GM12878 (cell line): ENCODE results near the gene ARHGAP1. TPM values are rescaled to one million over a fixed set of nuclear protein-coding genes. Genes with fewer than 3 reads are reported as not detected.

Experiments used
- ATAC-seq: fragments of 200-7000 bp; cut with Tn5 transposase; 3 replicates; pipeline ENCODE4 v1.9.1; 2020; ENCODE audit warnings: mild to moderate bottlenecking, moderate library complexity
- BruUV-seq: library from RNA; stranded (reverse); fragments of 400-500 nt; replicated peaks from 2 replicates; lab custom pipeline; 2021; lab: Mats Ljungman, UMichigan
- CTCF ChIA-PET: fragments of 300-600 bp; sonication (Branson Sonifier 250); formaldehyde crosslinking; extraction: SDS; loops from one replicate; lab custom pipeline; 2021; ENCODE audit warnings: inconsistent platforms; lab: Yijun Ruan, JAX
- POLR2A ChIA-PET: fragments of 350-600 bp; formaldehyde crosslinking; extraction: SDS; loops from one replicate; lab custom pipeline; 2021; ENCODE audit warnings: inconsistent platforms; lab: Charles Lee
- RAD21 ChIA-PET: fragments of 300-600 bp; sonication (Branson Sonifier 250); formaldehyde crosslinking; loops from one replicate; lab custom pipeline; 2023; ENCODE audit warnings: antibody characterized with exemption; ENCODE audit not compliant: unreplicated experiment; lab: Charles Lee
- SMC1A ChIA-PET: fragments of 300-600 bp; sonication (Branson Sonifier 250); formaldehyde crosslinking; loops from one replicate; lab custom pipeline; 2023; ENCODE audit not compliant: unreplicated experiment, uncharacterized antibody; lab: Charles Lee
- DNase-seq: peaks from one replicate; pipeline ENCODE4 v3.0.0-alpha.2; 2011; ENCODE audit warnings: low read depth, low spot score
- FAIRE-seq: peaks from 3 replicates; lab custom pipeline; 2011; peaks lifted over from hg19 to GRCh38; lab: Jason Lieb, UNC
- H2AFZ ChIP-seq: 2 replicates; pipeline ENCODE4 v1.6.0; 2011; ENCODE audit warnings: low read depth, low read length, control low read depth; ENCODE audit not compliant: control insufficient read depth
- H3K27ac ChIP-seq: 2 replicates; pipeline ENCODE4 v1.5.1; 2011; ENCODE audit warnings: control low read depth; ENCODE audit not compliant: control insufficient read depth, insufficient read depth
- H3K27me3 ChIP-seq, 2 experiments: replicated peaks in 1 of 2; 2 replicates each; pipeline versions ENCODE4 v1.6.0 to v1.6.1; 2011; ENCODE audit warnings: low read length in 1 of 2; ENCODE audit not compliant: control insufficient read depth in 2 of 2, insufficient read depth in 2 of 2
- H3K36me3 ChIP-seq, 2 experiments: 2 replicates each; pipeline ENCODE4 v1.5.1; 2011; ENCODE audit warnings: low read length in 1 of 2; ENCODE audit not compliant: control insufficient read depth in 2 of 2, insufficient read depth in 2 of 2
- H3K4me1 ChIP-seq: 2 replicates; pipeline ENCODE4 v1.6.1; 2011; ENCODE audit warnings: mild to moderate bottlenecking, low read length, moderate library complexity, mixed read lengths; ENCODE audit not compliant: control insufficient read depth, insufficient read depth
- H3K4me2 ChIP-seq: 2 replicates; pipeline ENCODE4 v1.6.0; 2011; ENCODE audit warnings: control low read depth; ENCODE audit not compliant: control insufficient read depth, insufficient read depth
- H3K4me3 ChIP-seq: fragments of 200-600 bp; sonication (generic); 2 replicates; pipeline ENCODE4 v1.5.1; 2016
- H3K79me2 ChIP-seq: 2 replicates; pipeline ENCODE4 v1.6.0; 2011; ENCODE audit warnings: low read length; ENCODE audit not compliant: control insufficient read depth, insufficient read depth
- H3K9ac ChIP-seq: 2 replicates; pipeline ENCODE4 v1.8.0; 2011; ENCODE audit warnings: low read length, control low read depth, mixed read lengths; ENCODE audit not compliant: control insufficient read depth, insufficient read depth
- H3K9me3 ChIP-seq: replicated peaks from 3 replicates; pipeline ENCODE4 v1.5.1; 2011; ENCODE audit warnings: mild to moderate bottlenecking, low read length; ENCODE audit not compliant: control insufficient read depth, insufficient read depth
- H4K20me1 ChIP-seq: 2 replicates; pipeline ENCODE4 v1.6.0; 2011; ENCODE audit not compliant: control insufficient read depth, insufficient read depth
- CREM ChIP-seq: IDR thresholded peaks from 2 replicates; pipeline ENCODE4 v1.6.1; 2014; ENCODE audit warnings: antibody characterized with exemption, low read depth
- CUX1 ChIP-seq: IDR thresholded peaks from 2 replicates; pipeline ENCODE4 v1.6.1; 2012; ENCODE audit warnings: improper control_type of control experiment, low read depth, low read length; ENCODE audit not compliant: insufficient replicate concordance
- ESRRA ChIP-seq: IDR thresholded peaks from 2 replicates; pipeline ENCODE4 v1.6.1; 2012; ENCODE audit warnings: mild to moderate bottlenecking, low read length, improper control_type of control experiment
- IKZF2 ChIP-seq, 2 experiments: fragments of 450-650 bp; IDR thresholded peaks; 2 replicates each; pipeline ENCODE4 v1.6.1; 2017; ENCODE audit warnings: mild to moderate bottlenecking in 2 of 2, moderate library complexity in 2 of 2
- NFIC ChIP-seq: IDR thresholded peaks from 2 replicates; pipeline ENCODE4 v1.6.1; 2012; ENCODE audit warnings: low read depth, mild to moderate bottlenecking, inconsistent platforms, low read length, moderate library complexity
- PAX5 ChIP-seq: IDR thresholded peaks from 2 replicates; pipeline ENCODE4 v1.6.1; 2011; ENCODE audit warnings: low read depth, low read length, borderline replicate concordance
- POLR2A ChIP-seq: IDR thresholded peaks from 2 replicates; pipeline ENCODE4 v1.6.1; 2011; ENCODE audit warnings: low read depth, mild to moderate bottlenecking, low read length
- POLR2AphosphoS2 ChIP-seq: IDR thresholded peaks from 2 replicates; pipeline ENCODE4 v1.6.1; 2011; ENCODE audit warnings: low read depth, mild to moderate bottlenecking, low read length, improper control_type of control experiment, moderate library complexity
- RAD21 ChIP-seq: IDR thresholded peaks from 2 replicates; pipeline ENCODE4 v1.6.1; 2011; ENCODE audit warnings: mild to moderate bottlenecking, low read depth, low read length, moderate library complexity; ENCODE audit not compliant: insufficient read depth
- RUNX3 ChIP-seq: IDR thresholded peaks from 2 replicates; pipeline ENCODE4 v1.6.1; 2012; ENCODE audit warnings: low read length, inconsistent platforms
- SREBF1 ChIP-seq: IDR thresholded peaks from 2 replicates; pipeline ENCODE4 v1.6.1; 2012; ENCODE audit warnings: mild to moderate bottlenecking, low read length
- TBL1XR1 ChIP-seq: IDR thresholded peaks from 2 replicates; pipeline ENCODE4 v1.6.1; 2012; ENCODE audit warnings: low read depth, low read length, improper control_type of control experiment
- ZNF217 ChIP-seq: fragments of 450-650 bp; IDR thresholded peaks from 2 replicates; pipeline ENCODE4 v1.6.1; 2017; ENCODE audit warnings: antibody characterized with exemption, mild to moderate bottlenecking
- WGBS: methylation state at CpG from one replicate; pipeline ENCODE4 v1.1.6; 2016; ENCODE audit warnings: low lambda C conversion rate; ENCODE audit not compliant: insufficient replicate concordance, insufficient coverage; ENCODE audit errors: missing lambda C conversion rate; 5-methylcytosine and 5-hydroxymethylcytosine counted together
- in situ Hi-C: fragments of 300-500 bp; cut with MboI; formaldehyde crosslinking; loops from 9 replicates; pipeline ENCODE4 v1.14.3; 2018; ENCODE audit warnings: mixed read lengths
- intact Hi-C: fragments of 100-400 bp; cut with micrococcal nuclease; formaldehyde crosslinking; loops from one replicate; pipeline ENCODE4 v1.14.2; 2022; ENCODE audit not compliant: unreplicated experiment
- polyA plus RNA-seq, 11 experiments: library from polyadenylated mRNA; depleted of rRNA in 4 of 11; unstranded in 6 of 11; stranded (reverse) in 5 of 11; fragments of >200 nt; fragmentation: Nextera tagmentation in 4 of 11; fragmentation: Illumina TruSeq in 1 of 11; extraction: Ambion mirVana in 4 of 11; extraction: Trizol in 1 of 11; gene quantifications; 1 replicate in 1 of 11; 2 replicates in 10 of 11; pipeline versions ENCODE4 v1.2.1 to v1.2.3, GENCODE V29; 2011 to 2016; ENCODE audit warnings: inconsistent platforms in 2 of 11, missing spikeins in 2 of 11, low read depth in 1 of 11
- total RNA-seq, 4 experiments: library from RNA; depleted of rRNA in 3 of 4; stranded (reverse); fragments of >200 nt in 3 of 4; fragmentation: Illumina TruSeq in 1 of 4; extraction: Trizol in 1 of 4; gene quantifications; 2 replicates each; pipeline versions ENCODE4 v1.2.1 to v1.2.3, GENCODE V29; 2013 to 2021
- TF ChIP-seq, protein P1 (sequence below): IDR thresholded peaks from 2 replicates; pipeline ENCODE4 v1.6.1; 2011; ENCODE audit warnings: low read depth, mild to moderate bottlenecking, low read length, moderate library complexity, borderline replicate concordance; ENCODE audit errors: extremely low read depth

ARHGAP1 gene
- total and polyA plus RNA-seq, 10 of the 15 experiments (the other 5 are each of a cell fraction or from before 2014, with no cell fraction given) = 4.3 to 45.5 (median 23.2) TPM

DNA sequence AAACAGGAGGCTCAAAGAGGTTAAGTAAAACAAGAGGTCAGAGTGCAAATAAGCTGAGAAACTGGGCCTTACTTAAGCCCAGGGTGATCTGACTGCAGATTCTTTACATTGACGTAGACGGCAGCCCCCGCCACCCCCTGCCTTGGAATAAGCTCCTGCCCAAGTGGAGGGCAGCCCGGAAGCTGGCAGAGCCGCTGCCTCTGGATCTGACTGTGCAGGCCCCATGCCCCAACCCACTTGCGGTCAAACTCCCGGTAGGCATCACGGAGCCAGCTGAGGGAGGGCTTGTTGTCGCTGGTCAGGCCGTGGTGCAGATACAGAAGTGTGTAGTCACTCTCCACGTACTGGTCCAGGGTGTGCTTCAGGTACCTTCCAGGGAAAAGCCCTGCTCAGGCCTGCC lies 18.6 kb downstream of the ARHGAP1 start:
- H3K36me3 ChIP-seq = peaks cover 3 to 25% of the 10 kb centered on the region in 2 experiments; a peak in 3 of 4 replicates
- intact Hi-C loops = no loop called here
- ATAC-seq = no peak

GRCh38 chr11:46680815-46681214 lies 19.6 kb downstream of the ARHGAP1 start:
- Histone ChIP-seq H3K27ac (no peak overlapping the region), H2AFZ (no peak overlapping the region), H3K9ac (no peak overlapping the region), H3K4me1 (no peaks in the 10 kb centered on the region), H3K27me3 (no peaks in the 10 kb centered on the region), H3K79me2 (no peaks in the 10 kb centered on the region), H3K4me2 (no peak overlapping the region), H3K36me3 (peaks cover 3 to 25% of the 10 kb centered on the region in 2 experiments; a peak in 3 of 4 replicates), H4K20me1 (no peaks in the 10 kb centered on the region), H3K9me3 (no peaks in the 10 kb centered on the region), H3K4me3 (no peak overlapping the region)
- intact Hi-C loops (no loop called here), in situ Hi-C loops (no loop called here)
- ChIA-PET RAD21 (no interaction called here), POLR2A (interaction anchor here (0.6 to 1.2 kb wide), 2 partner anchors 10 to 826 kb away, joined by 3 to 6 read pairs; no protein-coding TSS in a partner anchor), SMC1A (no interaction called here), CTCF (no interaction called here)
- ATAC-seq = no peak
- WGBS = 96% methylated on average over 22 of the region's 22 CpGs
- no peak for TF ChIP-seq ZNF217
- no peak for TF ChIP-seq PAX5
- no peak for TF ChIP-seq RAD21
- TF ChIP-seq NFIC = no peak
- no peak for TF ChIP-seq CUX1
- FAIRE-seq = no peak
- no TSS peak for BruUV-seq
- DNase-seq = no peak

More for the DNA sequence above, 18.6 kb downstream of the ARHGAP1 start:
- Histone ChIP-seq H3K4me1 (no peaks in the 10 kb centered on the region), H3K27me3 (no peaks in the 10 kb centered on the region), H4K20me1 (no peaks in the 10 kb centered on the region), H2AFZ (no peak overlapping the region), H3K9ac (no peak overlapping the region), H3K9me3 (no peaks in the 10 kb centered on the region), H3K4me3 (no peak overlapping the region), H3K79me2 (no peaks in the 10 kb centered on the region), H3K4me2 (no peak overlapping the region), H3K27ac (no peak overlapping the region)
- ChIA-PET SMC1A (no interaction called here), POLR2A (interaction anchor here (1.2 kb wide), 1 partner anchor 11 kb away, joined by 3 read pairs; no protein-coding TSS in a partner anchor), CTCF (no interaction called here), RAD21 (no interaction called here)
- FAIRE-seq (no peak), DNase-seq (no peak)
- in situ Hi-C loops = no loop called here
- TF ChIP-seq TBL1XR1 = no peak
- no peak for TF ChIP-seq PAX5
- TF ChIP-seq, protein P1, sequence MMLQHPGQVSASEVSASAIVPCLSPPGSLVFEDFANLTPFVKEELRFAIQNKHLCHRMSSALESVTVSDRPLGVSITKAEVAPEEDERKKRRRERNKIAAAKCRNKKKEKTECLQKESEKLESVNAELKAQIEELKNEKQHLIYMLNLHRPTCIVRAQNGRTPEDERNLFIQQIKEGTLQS = no peak
- TF ChIP-seq IKZF2 (IDR thresholded peaks at IDR 0.05) = no peak
- TF ChIP-seq CREM = no peak
- TF ChIP-seq RUNX3 = no peak
- no peak for TF ChIP-seq SREBF1
- no peak for TF ChIP-seq POLR2AphosphoS2
- no peak for TF ChIP-seq ESRRA
- no peak for TF ChIP-seq POLR2A
- WGBS = 93% methylated on average over 11 of the region's 11 CpGs
- BruUV-seq = no TSS peak
